Measurements from ENCODE around the gene ARHGAP15. TPM values are rescaled to one million over a fixed set of nuclear protein-coding genes. Genes with fewer than 3 reads are reported as not detected.

Gene ARHGAP15
- total RNA-seq, 1 experiment from 2014 or later = not detected

DNA sequence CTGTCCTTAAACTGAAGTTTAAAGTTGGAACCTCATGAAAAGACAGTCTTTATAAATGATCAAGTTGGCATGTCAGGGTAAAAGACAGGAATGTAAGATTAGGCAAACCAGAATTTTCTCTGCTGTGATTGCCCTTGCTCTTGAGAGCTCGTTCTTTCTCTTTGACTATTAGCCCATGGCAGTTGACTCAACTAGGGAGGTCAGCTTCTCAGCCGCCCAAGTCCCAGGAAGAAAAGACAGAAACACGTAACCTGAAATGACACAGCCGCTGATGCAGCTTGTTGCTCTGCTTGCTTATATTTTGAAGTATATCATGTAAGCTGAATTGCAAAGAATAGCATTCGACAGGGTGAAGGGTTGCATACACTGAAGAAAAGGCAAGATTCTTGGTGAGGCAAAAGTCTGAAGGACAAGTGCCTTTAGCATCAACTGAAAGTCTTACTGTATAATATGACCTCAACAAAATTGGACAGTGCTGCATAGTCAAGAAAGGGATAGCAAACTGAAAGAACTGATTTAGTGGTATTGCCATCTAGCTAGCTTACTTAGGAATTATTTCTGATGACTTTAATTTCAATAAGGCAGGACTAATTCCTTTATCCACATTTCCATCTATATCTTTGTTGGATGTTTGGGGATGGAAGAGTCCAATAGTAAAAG lies 54.7 kb downstream of the ARHGAP15 start:
- H4K20me1 ChIP-seq (ENCODE audit: insufficient read depth) = no peaks in the 10 kb centered on the region
- H3K9me2 ChIP-seq (ENCODE audit: insufficient read depth) = no peaks in the 10 kb centered on the region
- intact Hi-C loops (cut with micrococcal nuclease; ENCODE audit: unreplicated experiment) = no loop called here
- no peak overlapping the region for H3K4me2 ChIP-seq
- H3K27me3 ChIP-seq (ENCODE audit: insufficient read depth, low read depth) = no peaks in the 10 kb centered on the region
- DNase-seq = no peak
- no peak for TF ChIP-seq EZH2 (IDR thresholded peaks at IDR 0.05; ENCODE audit: low read depth)
- POLR2A ChIA-PET (ENCODE audit: unreplicated experiment) = interaction anchor here (0.6 kb wide), 1 partner anchor 949 kb away, joined by 3 read pairs; no protein-coding TSS in a partner anchor
- H3K9me3 ChIP-seq (ENCODE audit: insufficient read depth, low read depth) = no peaks in the 10 kb centered on the region; the same call in none of the 2 replicates
- H3K4me1 ChIP-seq (replicated peaks; ENCODE audit: insufficient read depth) = no peaks in the 10 kb centered on the region
- CTCF ChIA-PET = no interaction called here
- H2AFZ ChIP-seq = no peak overlapping the region
- H3K79me2 ChIP-seq (ENCODE audit: low read depth) = no peaks in the 10 kb centered on the region
- no peak overlapping the region for H3K4me3 ChIP-seq
- no peaks in the 10 kb centered on the region for H3F3A ChIP-seq (ENCODE audit: insufficient read depth, low read depth)
- H3K27ac ChIP-seq = no peak overlapping the region
- BruUV-seq (replicated peaks) = no TSS peak
- no peaks in the 10 kb centered on the region for H3K36me3 ChIP-seq (ENCODE audit: low read depth)

DNA sequence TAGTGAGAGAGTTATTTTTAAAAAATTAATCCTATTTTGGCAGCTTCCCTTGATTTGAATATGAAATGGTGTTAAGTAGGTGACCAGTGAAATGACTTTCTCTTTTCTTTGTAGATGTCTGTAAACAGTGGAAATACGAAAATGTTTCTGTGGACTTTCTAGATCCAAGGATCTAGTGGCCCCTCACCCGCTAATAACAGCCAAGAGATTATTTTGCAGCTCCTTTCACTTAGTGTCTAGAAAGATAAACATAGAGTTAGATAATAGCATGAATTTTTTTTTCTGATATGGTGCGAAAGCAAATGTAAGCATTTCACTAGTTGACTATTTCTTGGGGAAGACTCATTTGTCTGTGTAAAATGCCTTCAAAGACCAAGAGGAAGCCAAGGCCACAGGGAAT lies 57.7 kb downstream of the ARHGAP15 start:
- Histone ChIP-seq H3K27ac (no peak overlapping the region), H3K4me1 (replicated peaks; ENCODE audit: insufficient read depth) (no peaks in the 10 kb centered on the region), H3K4me3 (no peak overlapping the region), H3K36me3 (ENCODE audit: low read depth) (no peaks in the 10 kb centered on the region), H3K9me2 (ENCODE audit: insufficient read depth) (no peaks in the 10 kb centered on the region), H3K79me2 (ENCODE audit: low read depth) (no peaks in the 10 kb centered on the region), H2AFZ (0 out of 2 replicates have a peak overlapping the region, but pooled peaks have one; percentile 35), H3K27me3 (ENCODE audit: insufficient read depth, low read depth) (no peaks in the 10 kb centered on the region), H3K4me2 (no peak overlapping the region), H3K9me3 (ENCODE audit: insufficient read depth, low read depth) (no peaks in the 10 kb centered on the region; the same call in none of the 2 replicates), H3F3A (ENCODE audit: insufficient read depth, low read depth) (no peaks in the 10 kb centered on the region), H4K20me1 (ENCODE audit: insufficient read depth) (no peaks in the 10 kb centered on the region)
- intact Hi-C loops (cut with micrococcal nuclease; ENCODE audit: unreplicated experiment) = no loop called here
- ChIA-PET POLR2A (ENCODE audit: unreplicated experiment) (no interaction called here), CTCF (no interaction called here)
- no TSS peak for BruUV-seq (replicated peaks)
- TF ChIP-seq, protein P1, sequence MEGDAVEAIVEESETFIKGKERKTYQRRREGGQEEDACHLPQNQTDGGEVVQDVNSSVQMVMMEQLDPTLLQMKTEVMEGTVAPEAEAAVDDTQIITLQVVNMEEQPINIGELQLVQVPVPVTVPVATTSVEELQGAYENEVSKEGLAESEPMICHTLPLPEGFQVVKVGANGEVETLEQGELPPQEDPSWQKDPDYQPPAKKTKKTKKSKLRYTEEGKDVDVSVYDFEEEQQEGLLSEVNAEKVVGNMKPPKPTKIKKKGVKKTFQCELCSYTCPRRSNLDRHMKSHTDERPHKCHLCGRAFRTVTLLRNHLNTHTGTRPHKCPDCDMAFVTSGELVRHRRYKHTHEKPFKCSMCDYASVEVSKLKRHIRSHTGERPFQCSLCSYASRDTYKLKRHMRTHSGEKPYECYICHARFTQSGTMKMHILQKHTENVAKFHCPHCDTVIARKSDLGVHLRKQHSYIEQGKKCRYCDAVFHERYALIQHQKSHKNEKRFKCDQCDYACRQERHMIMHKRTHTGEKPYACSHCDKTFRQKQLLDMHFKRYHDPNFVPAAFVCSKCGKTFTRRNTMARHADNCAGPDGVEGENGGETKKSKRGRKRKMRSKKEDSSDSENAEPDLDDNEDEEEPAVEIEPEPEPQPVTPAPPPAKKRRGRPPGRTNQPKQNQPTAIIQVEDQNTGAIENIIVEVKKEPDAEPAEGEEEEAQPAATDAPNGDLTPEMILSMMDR (conservative IDR thresholded peaks at IDR 0.05) = no peak
- no peak for TF ChIP-seq EZH2 (IDR thresholded peaks at IDR 0.05; ENCODE audit: low read depth)
- no peak for DNase-seq

DNA sequence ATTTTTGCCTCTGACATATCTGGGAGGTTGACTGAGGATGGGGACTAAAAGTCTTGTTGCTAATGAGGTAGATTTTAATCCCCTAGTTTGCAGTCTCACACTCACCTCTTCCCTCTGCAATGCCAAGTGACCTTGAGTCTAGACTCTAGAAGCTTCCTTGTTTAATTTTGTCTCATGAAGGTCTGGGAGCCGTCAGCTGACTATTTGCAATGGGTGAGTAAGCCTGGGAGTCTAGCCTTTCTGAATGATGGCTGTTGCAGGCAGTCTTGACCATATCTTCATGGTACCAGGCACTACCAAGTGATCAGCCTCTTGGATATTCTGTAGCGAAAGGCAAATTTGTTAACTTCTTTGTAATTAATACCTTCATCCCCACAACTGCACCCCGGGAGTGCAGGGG lies 61.2 kb downstream of the ARHGAP15 start:
- no peaks in the 10 kb centered on the region for H3K4me1 ChIP-seq (replicated peaks; ENCODE audit: insufficient read depth)
- H3K9me2 ChIP-seq (ENCODE audit: insufficient read depth) = no peaks in the 10 kb centered on the region
- intact Hi-C loops (cut with micrococcal nuclease; ENCODE audit: unreplicated experiment) = no loop called here
- H3K27ac ChIP-seq = no peak overlapping the region
- no peaks in the 10 kb centered on the region; the same call in 1 of the 2 replicates for H3K9me3 ChIP-seq (ENCODE audit: insufficient read depth, low read depth)
- no peak for DNase-seq
- TF ChIP-seq, protein P1 (conservative IDR thresholded peaks at IDR 0.05) = no peak
- TF ChIP-seq EZH2 (IDR thresholded peaks at IDR 0.05; ENCODE audit: low read depth) = no peak
- ChIA-PET POLR2A (ENCODE audit: unreplicated experiment) (no interaction called here), CTCF (no interaction called here)
- H3K27me3 ChIP-seq (ENCODE audit: insufficient read depth, low read depth) = no peaks in the 10 kb centered on the region
- H2AFZ ChIP-seq = no peak overlapping the region
- H3K4me2 ChIP-seq = no peak overlapping the region
- H3F3A ChIP-seq (ENCODE audit: insufficient read depth, low read depth) = no peaks in the 10 kb centered on the region
- H3K36me3 ChIP-seq (ENCODE audit: low read depth) = no peaks in the 10 kb centered on the region
- H3K79me2 ChIP-seq (ENCODE audit: low read depth) = no peaks in the 10 kb centered on the region
- no peak overlapping the region for H3K4me3 ChIP-seq
- no peaks in the 10 kb centered on the region for H4K20me1 ChIP-seq (ENCODE audit: insufficient read depth)
- BruUV-seq (replicated peaks) = no TSS peak

DNA sequence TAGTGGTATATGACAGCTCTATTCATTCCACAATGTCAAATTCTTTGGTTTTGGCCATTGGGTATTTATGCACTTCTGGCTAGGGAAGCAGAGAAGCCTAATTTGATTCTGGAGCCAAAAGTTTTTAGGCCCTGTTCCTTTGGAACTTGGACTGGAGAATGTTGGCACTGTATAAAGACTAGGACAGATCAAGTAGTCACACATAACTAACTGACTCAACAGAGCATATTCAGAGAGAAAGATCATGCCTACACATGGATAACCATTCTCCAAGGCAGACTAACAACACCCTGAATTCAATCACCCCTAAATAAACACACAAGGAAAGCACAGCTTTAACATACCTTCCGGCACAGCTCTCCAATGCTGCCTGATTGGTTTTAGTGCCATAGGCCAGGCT lies 62.9 kb downstream of the ARHGAP15 start:
- Histone ChIP-seq H3K4me3 (no peak overlapping the region), H3K4me2 (no peak overlapping the region), H3K4me1 (replicated peaks; ENCODE audit: insufficient read depth) (no peaks in the 10 kb centered on the region), H3K79me2 (ENCODE audit: low read depth) (no peaks in the 10 kb centered on the region), H3K27me3 (ENCODE audit: insufficient read depth, low read depth) (no peaks in the 10 kb centered on the region), H3K9me3 (ENCODE audit: insufficient read depth, low read depth) (no peaks in the 10 kb centered on the region; the same call in 1 of the 2 replicates), H3F3A (ENCODE audit: insufficient read depth, low read depth) (no peaks in the 10 kb centered on the region), H2AFZ (no peak overlapping the region), H3K36me3 (ENCODE audit: low read depth) (no peaks in the 10 kb centered on the region), H4K20me1 (ENCODE audit: insufficient read depth) (no peaks in the 10 kb centered on the region), H3K9me2 (ENCODE audit: insufficient read depth) (no peaks in the 10 kb centered on the region), H3K27ac (no peak overlapping the region)
- no peak for DNase-seq
- ChIA-PET CTCF (no interaction called here), POLR2A (ENCODE audit: unreplicated experiment) (no interaction called here)
- intact Hi-C loops (cut with micrococcal nuclease; ENCODE audit: unreplicated experiment) = no loop called here
- BruUV-seq (replicated peaks) = no TSS peak
- TF ChIP-seq EZH2 (IDR thresholded peaks at IDR 0.05; ENCODE audit: low read depth) = no peak
- TF ChIP-seq, protein P1 (conservative IDR thresholded peaks at IDR 0.05) = no peak
